HEK293 (cell line): Measurements from ENCODE around the gene CACNA1H.

Experiments used
- CTCF ChIA-PET: fragments of 350-600 bp; formaldehyde crosslinking; extraction: SDS; loops from one replicate; lab custom pipeline; 2021; ENCODE audit warnings: antibody characterized with exemption; lab: Yijun Ruan, JAX
- POLR2A ChIA-PET: fragments of 300-600 bp; formaldehyde crosslinking; extraction: SDS; loops from one replicate; lab custom pipeline; 2020; ENCODE audit warnings: antibody characterized with exemption, inconsistent platforms; lab: Yijun Ruan, JAX
- H3K27ac ChIP-seq: fragments of 200-500 bp; sonication (Bioruptor generic); 2 replicates; pipeline ENCODE4 v1.5.1; 2014; ENCODE audit warnings: low read depth, low read length, control low read depth, inconsistent platforms; ENCODE audit errors: extremely low read depth
- H3K36me3 ChIP-seq, 2 experiments: fragments of 200-500 bp in 1 of 2; sonication (Bioruptor generic) in 1 of 2; 1 replicate in 1 of 2; 2 replicates in 1 of 2; pipeline ENCODE4 v1.5.1; 2014 to 2017; ENCODE audit warnings: inconsistent platforms in 2 of 2, low read length in 2 of 2; ENCODE audit not compliant: control insufficient read depth in 2 of 2, insufficient read depth in 1 of 2
- H3K4me1 ChIP-seq: fragments of 200-500 bp; sonication (Bioruptor generic); 2 replicates; pipeline ENCODE4 v1.5.1; 2014; ENCODE audit warnings: mild to moderate bottlenecking, low read length, inconsistent platforms; ENCODE audit not compliant: control insufficient read depth, insufficient read depth
- H3K4me3 ChIP-seq: 2 replicates; pipeline ENCODE4 v1.5.1; 2011; ENCODE audit warnings: low read depth, mild to moderate bottlenecking, control low read depth, low read length, moderate library complexity
- H3K9me3 ChIP-seq: fragments of 200-500 bp; sonication (Bioruptor generic); 2 replicates; pipeline ENCODE4 v1.5.1; 2014; ENCODE audit warnings: low read depth, low read length, inconsistent platforms; ENCODE audit not compliant: control insufficient read depth, insufficient read depth
- HOXA7 ChIP-seq: sonication (generic); formaldehyde crosslinking; IDR thresholded peaks from 2 replicates; pipeline ENCODE4 v1.8.1; 2022; ENCODE audit warnings: missing genetic modification reagents, borderline replicate concordance
- SALL2 ChIP-seq: fragments of 450-650 bp; formaldehyde crosslinking; IDR thresholded peaks from 2 replicates; pipeline ENCODE4 v1.5.0; 2017; ENCODE audit warnings: missing biosample characterization, mild to moderate bottlenecking, missing genetic modification characterization, borderline replicate concordance
- SP3 ChIP-seq: fragments of 450-650 bp; formaldehyde crosslinking; IDR thresholded peaks from 2 replicates; pipeline ENCODE4 v1.5.1; 2016; ENCODE audit warnings: missing biosample characterization, missing genetic modification characterization
- YY2 ChIP-seq: fragments of 450-650 bp; formaldehyde crosslinking; IDR thresholded peaks from 2 replicates; pipeline ENCODE4 v1.5.1; 2016; ENCODE audit warnings: missing biosample characterization, missing genetic modification characterization
- ZIC2 ChIP-seq: fragments of 450-650 bp; formaldehyde crosslinking; IDR thresholded peaks from 2 replicates; pipeline ENCODE4 v1.5.1; 2016; ENCODE audit warnings: missing biosample characterization, missing genetic modification characterization
- ZNF138 ChIP-seq: fragments of 450-650 bp; formaldehyde crosslinking; IDR thresholded peaks from 2 replicates; pipeline ENCODE4 v1.5.1; 2016; ENCODE audit warnings: missing biosample characterization, missing genetic modification characterization, borderline replicate concordance
- ZNF274 ChIP-seq, 2 experiments: fragments of 200-500 bp in 1 of 2; fragments of 450-650 bp in 1 of 2; sonication (Bioruptor generic) in 1 of 2; formaldehyde crosslinking in 1 of 2; IDR thresholded peaks; 2 replicates each; pipeline versions ENCODE4 v1.5.1 to v1.6.1; 2014 to 2016; ENCODE audit warnings: borderline replicate concordance in 1 of 2, inconsistent platforms in 1 of 2, low read length in 1 of 2, missing biosample characterization in 1 of 2, missing genetic modification characterization in 1 of 2
- ZNF473 ChIP-seq: fragments of 450-650 bp; formaldehyde crosslinking; IDR thresholded peaks from 2 replicates; pipeline ENCODE4 v1.5.1; 2017; ENCODE audit warnings: missing biosample characterization, missing genetic modification characterization
- ZNF530 ChIP-seq: fragments of 450-650 bp; formaldehyde crosslinking; IDR thresholded peaks from 2 replicates; pipeline ENCODE4 v1.5.1; 2016; ENCODE audit warnings: low read depth, missing biosample characterization, missing genetic modification characterization
- ZNF571 ChIP-seq: fragments of 450-650 bp; formaldehyde crosslinking; IDR thresholded peaks from 2 replicates; pipeline ENCODE4 v1.5.0; 2017; ENCODE audit warnings: missing biosample characterization, missing genetic modification characterization
- ZNF623 ChIP-seq: fragments of 450-650 bp; formaldehyde crosslinking; IDR thresholded peaks from 2 replicates; pipeline ENCODE4 v1.5.1; 2016; ENCODE audit warnings: missing biosample characterization, missing genetic modification characterization
- ZNF670 ChIP-seq: fragments of 450-650 bp; formaldehyde crosslinking; IDR thresholded peaks from 2 replicates; pipeline ENCODE4 v1.5.1; 2016; ENCODE audit warnings: missing biosample characterization, missing genetic modification characterization, low read depth
- ZNF776 ChIP-seq: fragments of 450-650 bp; formaldehyde crosslinking; IDR thresholded peaks from 2 replicates; pipeline ENCODE4 v1.5.0; 2017; ENCODE audit warnings: missing biosample characterization, missing genetic modification characterization, borderline replicate concordance
- ZSCAN23 ChIP-seq: fragments of 450-650 bp; formaldehyde crosslinking; IDR thresholded peaks from 2 replicates; pipeline ENCODE4 v1.5.1; 2016; ENCODE audit warnings: missing biosample characterization, missing genetic modification characterization
- ZXDB ChIP-seq: fragments of 450-650 bp; formaldehyde crosslinking; IDR thresholded peaks from 2 replicates; pipeline ENCODE4 v1.5.1; 2016; ENCODE audit warnings: missing biosample characterization, missing genetic modification characterization
- TF ChIP-seq, protein P1 (sequence below): fragments of 450-650 bp; formaldehyde crosslinking; IDR thresholded peaks from 2 replicates; pipeline ENCODE4 v1.5.1; 2016; ENCODE audit warnings: missing biosample characterization, missing genetic modification characterization
- TF ChIP-seq, protein P2 (sequence below): fragments of 450-650 bp; formaldehyde crosslinking; IDR thresholded peaks from 2 replicates; pipeline ENCODE4 v1.5.1; 2016; ENCODE audit warnings: missing biosample characterization, missing genetic modification characterization
- TF ChIP-seq, protein P3 (sequence below): fragments of 450-650 bp; formaldehyde crosslinking; optimal IDR thresholded peaks from 2 replicates; pipeline ENCODE3; 2016; ENCODE audit warnings: missing biosample characterization, mild to moderate bottlenecking, missing genetic modification characterization
- TF ChIP-seq, protein P4 (sequence below): fragments of 450-650 bp; formaldehyde crosslinking; IDR thresholded peaks from 2 replicates; pipeline ENCODE4 v1.5.1; 2017; ENCODE audit warnings: missing biosample characterization, missing genetic modification characterization
- TF ChIP-seq, protein P5 (sequence below): fragments of 450-650 bp; formaldehyde crosslinking; IDR thresholded peaks from 2 replicates; pipeline ENCODE4 v1.5.1; 2017; ENCODE audit warnings: missing biosample characterization, missing genetic modification characterization

Gene CACNA1H

DNA sequence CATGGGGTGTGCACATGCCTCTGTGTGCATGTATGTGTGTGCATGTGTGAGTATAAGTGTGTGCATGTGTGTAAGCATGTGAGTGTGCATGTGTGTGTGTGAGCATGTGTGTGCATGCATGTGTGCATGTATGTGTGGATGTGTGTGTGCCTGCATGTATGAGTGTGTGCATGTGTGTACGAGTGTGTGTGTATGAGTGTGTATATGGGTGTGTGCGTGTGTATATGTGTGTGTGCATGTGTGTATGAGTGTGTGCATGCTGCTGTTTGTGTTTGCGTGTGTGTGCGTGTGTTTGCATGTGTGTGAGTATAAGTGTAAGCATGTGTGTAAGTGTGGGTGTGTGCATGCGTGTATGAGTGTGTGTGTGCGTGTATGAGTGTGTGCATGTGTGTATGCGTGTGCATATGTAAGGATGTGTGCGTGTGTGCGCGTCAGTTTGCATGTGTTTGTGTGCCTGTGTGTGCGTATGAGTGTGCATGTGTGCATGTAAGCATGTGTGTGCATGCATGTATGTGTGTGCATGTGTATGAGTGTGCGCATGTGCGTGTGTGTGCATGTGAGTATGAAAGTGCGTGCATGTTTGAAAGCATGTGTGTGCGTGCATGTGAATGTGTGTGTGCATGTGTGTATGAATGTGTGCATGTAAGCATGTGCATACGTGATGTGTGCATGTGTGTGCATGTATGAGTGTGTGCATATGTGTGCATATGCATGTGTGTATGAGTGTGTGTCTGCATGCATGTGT lies 111.6 kb downstream of the CACNA1H start:
- H3K27ac ChIP-seq = no peak overlapping the region
- no peaks in the 10 kb centered on the region for H3K36me3 ChIP-seq
- no peaks in the 10 kb centered on the region for H3K4me1 ChIP-seq
- H3K4me3 ChIP-seq = no peak overlapping the region
- CTCF ChIA-PET = interaction anchor here (1.1 kb wide), 1 partner anchor 36 kb away, joined by 4 read pairs; no protein-coding TSS in a partner anchor
- TF ChIP-seq, protein P1, sequence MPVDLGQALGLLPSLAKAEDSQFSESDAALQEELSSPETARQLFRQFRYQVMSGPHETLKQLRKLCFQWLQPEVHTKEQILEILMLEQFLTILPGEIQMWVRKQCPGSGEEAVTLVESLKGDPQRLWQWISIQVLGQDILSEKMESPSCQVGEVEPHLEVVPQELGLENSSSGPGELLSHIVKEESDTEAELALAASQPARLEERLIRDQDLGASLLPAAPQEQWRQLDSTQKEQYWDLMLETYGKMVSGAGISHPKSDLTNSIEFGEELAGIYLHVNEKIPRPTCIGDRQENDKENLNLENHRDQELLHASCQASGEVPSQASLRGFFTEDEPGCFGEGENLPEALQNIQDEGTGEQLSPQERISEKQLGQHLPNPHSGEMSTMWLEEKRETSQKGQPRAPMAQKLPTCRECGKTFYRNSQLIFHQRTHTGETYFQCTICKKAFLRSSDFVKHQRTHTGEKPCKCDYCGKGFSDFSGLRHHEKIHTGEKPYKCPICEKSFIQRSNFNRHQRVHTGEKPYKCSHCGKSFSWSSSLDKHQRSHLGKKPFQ (tag by site-specific recombination) = peak; percentile 87
- 0 out of 2 replicates have a peak, but pooled peaks have one; percentile 17 for TF ChIP-seq YY2 (tag by site-specific recombination)
- TF ChIP-seq, protein P2, sequence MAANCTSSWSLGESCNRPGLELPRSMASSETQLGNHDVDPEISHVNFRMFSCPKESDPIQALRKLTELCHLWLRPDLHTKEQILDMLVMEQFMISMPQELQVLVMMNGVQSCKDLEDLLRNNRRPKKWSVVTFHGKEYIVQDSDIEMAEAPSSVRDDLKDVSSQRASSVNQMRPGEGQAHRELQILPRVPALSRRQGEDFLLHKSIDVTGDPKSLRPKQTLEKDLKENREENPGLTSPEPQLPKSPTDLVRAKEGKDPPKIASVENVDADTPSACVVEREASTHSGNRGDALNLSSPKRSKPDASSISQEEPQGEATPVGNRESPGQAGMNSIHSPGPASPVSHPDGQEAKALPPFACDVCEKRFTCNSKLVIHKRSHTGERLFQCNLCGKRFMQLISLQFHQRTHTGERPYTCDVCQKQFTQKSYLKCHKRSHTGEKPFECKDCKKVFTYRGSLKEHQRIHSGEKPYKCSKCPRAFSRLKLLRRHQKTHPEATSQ = 0 out of 2 replicates have a peak, but pooled peaks have one; percentile 9
- TF ChIP-seq, protein P3, sequence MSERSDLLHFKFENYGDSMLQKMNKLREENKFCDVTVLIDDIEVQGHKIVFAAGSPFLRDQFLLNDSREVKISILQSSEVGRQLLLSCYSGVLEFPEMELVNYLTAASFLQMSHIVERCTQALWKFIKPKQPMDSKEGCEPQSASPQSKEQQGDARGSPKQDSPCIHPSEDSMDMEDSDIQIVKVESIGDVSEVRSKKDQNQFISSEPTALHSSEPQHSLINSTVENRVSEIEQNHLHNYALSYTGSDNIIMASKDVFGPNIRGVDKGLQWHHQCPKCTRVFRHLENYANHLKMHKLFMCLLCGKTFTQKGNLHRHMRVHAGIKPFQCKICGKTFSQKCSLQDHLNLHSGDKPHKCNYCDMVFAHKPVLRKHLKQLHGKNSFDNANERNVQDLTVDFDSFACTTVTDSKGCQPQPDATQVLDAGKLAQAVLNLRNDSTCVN = peak; percentile 12
- no peak for TF ChIP-seq ZIC2 (tag by site-specific recombination)
- TF ChIP-seq ZNF776 (tag by site-specific recombination) = peak; percentile 29; the same call in 1 of the 2 replicates
- TF ChIP-seq, protein P4, sequence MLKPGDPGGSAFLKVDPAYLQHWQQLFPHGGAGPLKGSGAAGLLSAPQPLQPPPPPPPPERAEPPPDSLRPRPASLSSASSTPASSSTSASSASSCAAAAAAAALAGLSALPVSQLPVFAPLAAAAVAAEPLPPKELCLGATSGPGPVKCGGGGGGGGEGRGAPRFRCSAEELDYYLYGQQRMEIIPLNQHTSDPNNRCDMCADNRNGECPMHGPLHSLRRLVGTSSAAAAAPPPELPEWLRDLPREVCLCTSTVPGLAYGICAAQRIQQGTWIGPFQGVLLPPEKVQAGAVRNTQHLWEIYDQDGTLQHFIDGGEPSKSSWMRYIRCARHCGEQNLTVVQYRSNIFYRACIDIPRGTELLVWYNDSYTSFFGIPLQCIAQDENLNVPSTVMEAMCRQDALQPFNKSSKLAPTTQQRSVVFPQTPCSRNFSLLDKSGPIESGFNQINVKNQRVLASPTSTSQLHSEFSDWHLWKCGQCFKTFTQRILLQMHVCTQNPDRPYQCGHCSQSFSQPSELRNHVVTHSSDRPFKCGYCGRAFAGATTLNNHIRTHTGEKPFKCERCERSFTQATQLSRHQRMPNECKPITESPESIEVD = no peak
- no peak for TF ChIP-seq SP3 (tag by site-specific recombination)
- TF ChIP-seq, protein P5, sequence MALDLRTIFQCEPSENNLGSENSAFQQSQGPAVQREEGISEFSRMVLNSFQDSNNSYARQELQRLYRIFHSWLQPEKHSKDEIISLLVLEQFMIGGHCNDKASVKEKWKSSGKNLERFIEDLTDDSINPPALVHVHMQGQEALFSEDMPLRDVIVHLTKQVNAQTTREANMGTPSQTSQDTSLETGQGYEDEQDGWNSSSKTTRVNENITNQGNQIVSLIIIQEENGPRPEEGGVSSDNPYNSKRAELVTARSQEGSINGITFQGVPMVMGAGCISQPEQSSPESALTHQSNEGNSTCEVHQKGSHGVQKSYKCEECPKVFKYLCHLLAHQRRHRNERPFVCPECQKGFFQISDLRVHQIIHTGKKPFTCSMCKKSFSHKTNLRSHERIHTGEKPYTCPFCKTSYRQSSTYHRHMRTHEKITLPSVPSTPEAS (tag by site-specific recombination) = peak; percentile 99
- TF ChIP-seq ZNF571 (tag by site-specific recombination) = peak; percentile 63; the same call in 1 of the 2 replicates
- TF ChIP-seq SALL2 = 0 out of 2 replicates have a peak, but pooled peaks have one; percentile 8
- POLR2A ChIA-PET = no interaction called here
- no peaks in the 10 kb centered on the region for H3K9me3 ChIP-seq

DNA sequence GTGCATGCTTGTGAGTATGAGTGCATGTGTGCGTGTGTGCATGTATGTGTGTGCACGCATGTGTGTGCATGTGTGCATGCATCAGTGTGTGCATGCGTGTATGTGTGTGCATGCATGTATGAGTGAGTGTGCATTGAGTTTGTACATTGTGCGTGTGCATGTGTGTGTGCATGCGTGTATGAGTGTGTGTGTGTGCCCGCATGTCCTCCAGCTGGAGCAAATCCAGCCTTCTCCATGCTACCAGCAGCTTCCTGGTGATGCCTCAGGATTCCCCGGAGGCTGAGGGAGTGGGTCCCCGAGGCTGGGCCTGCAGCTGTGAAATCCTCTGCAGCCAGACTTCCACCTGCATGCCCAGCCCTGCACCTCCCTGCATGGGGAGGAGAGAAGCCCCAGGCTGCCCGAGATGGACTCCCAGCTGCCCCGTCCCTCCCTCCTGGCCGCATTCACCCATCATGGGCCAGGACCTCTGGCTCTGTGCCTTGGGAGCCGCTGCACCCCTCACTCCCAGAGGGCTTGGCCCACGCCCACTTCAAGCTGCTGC lies 112.3 kb downstream of the CACNA1H start:
- Histone ChIP-seq H3K27ac (no peak overlapping the region), H3K4me1 (no peaks in the 10 kb centered on the region), H3K9me3 (no peaks in the 10 kb centered on the region), H3K36me3 (no peaks in the 10 kb centered on the region)
- CTCF ChIA-PET = interaction anchor here (1.1 kb wide), 1 partner anchor 35 kb away, joined by 4 read pairs; no protein-coding TSS in a partner anchor
- TF ChIP-seq ZNF530 (tag by site-specific recombination) = no peak
- no peak for TF ChIP-seq ZSCAN23 (tag by site-specific recombination)
- TF ChIP-seq ZNF473 (tag by site-specific recombination) = no peak
- no peak for TF ChIP-seq ZXDB (tag by site-specific recombination)
- no peak for TF ChIP-seq ZNF670
- no peak for TF ChIP-seq HOXA7 (CRISPR knock-in tag)
- TF ChIP-seq ZNF623 (tag by site-specific recombination) = no peak
- TF ChIP-seq ZNF138 (tag by site-specific recombination) = no peak
- no peak for TF ChIP-seq SALL2
- TF ChIP-seq ZNF274 (IDR thresholded peaks at IDR 0.05; ENCODE audit: low read length) = no peak
- TF ChIP-seq ZNF274 (tag by site-specific recombination; IDR thresholded peaks at IDR 0.05; ENCODE audit: borderline replicate concordance) = no peak
- TF ChIP-seq, all 188 proteins: peak for 0
- no peak overlapping the region for H3K4me3 ChIP-seq
- POLR2A ChIA-PET = no interaction called here
